Midbrain (tissue), 1 donor: ENCODE data around the gene FBRSL1.
"Not testable (repeated sequence)": the region's sequence is repeated elsewhere in the genome, so short reads cannot be mapped to it uniquely, and the experiment has no call there.

ENCODE experiments used
- DNase-seq: peaks from one replicate; lab custom pipeline; 2025; lab: John Stamatoyannopoulos, UW

The FBRSL1 gene

DNA sequence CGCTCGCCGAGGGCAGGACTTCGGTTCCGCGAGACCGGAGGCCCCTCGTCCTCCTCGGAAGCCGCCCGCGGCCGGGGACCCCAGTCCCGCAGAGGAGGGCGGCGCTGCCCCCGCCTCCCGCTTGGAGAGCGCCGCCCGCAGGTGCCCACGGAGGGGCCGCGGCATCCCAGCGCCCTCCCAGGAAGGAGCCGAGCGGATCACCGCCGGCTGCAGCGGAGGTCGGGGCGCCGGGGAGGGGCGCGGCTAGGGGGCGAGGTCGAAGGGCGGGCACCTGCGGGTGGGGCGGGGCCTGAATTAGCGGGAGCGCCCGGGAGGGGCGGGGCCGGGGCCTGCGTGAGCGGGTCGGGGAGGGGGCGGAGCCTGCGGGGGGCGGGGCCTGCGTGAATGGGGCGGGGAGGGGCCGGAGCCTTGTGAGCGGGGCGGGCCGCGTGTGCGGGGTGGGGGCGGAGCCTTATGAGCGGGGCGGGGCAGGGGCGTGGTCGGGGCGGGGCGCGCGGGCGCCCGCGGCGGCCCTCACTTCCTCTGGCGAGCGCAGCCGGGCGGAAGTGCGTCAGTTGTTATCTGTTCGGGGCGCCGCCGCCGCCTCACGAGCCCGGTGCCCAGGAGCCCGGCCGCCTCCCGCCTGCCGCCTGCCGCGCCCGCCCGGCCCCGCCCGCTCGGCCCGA is at the start of gene FBRSL1:
TSS of gene FBRSL1 (plus strand) at position 550 of the 665 bp plus-strand sequence.
- peak; percentile 87 for DNase-seq

DNA sequence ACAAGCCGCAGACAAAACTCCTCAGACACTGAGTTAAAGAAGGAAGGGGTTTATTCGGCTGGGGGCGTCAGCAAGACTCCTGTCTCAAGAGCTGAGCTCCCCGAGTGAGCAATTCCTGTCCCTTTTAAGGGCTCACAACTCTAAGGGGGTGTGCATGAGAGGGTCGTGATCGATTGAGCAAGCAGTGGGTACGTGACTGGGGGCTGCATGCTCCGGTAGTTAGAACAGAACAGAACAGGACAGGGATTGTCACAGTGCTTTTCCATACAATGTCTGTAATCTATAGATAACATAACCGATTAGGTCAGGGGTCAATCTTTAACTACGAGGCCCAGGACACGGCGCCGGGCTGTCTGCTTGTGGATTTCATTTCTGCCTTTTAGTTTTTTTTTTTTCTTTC is 49.5 kb upstream of the FBRSL1 start:
- not testable (repeated sequence) for DNase-seq

DNA sequence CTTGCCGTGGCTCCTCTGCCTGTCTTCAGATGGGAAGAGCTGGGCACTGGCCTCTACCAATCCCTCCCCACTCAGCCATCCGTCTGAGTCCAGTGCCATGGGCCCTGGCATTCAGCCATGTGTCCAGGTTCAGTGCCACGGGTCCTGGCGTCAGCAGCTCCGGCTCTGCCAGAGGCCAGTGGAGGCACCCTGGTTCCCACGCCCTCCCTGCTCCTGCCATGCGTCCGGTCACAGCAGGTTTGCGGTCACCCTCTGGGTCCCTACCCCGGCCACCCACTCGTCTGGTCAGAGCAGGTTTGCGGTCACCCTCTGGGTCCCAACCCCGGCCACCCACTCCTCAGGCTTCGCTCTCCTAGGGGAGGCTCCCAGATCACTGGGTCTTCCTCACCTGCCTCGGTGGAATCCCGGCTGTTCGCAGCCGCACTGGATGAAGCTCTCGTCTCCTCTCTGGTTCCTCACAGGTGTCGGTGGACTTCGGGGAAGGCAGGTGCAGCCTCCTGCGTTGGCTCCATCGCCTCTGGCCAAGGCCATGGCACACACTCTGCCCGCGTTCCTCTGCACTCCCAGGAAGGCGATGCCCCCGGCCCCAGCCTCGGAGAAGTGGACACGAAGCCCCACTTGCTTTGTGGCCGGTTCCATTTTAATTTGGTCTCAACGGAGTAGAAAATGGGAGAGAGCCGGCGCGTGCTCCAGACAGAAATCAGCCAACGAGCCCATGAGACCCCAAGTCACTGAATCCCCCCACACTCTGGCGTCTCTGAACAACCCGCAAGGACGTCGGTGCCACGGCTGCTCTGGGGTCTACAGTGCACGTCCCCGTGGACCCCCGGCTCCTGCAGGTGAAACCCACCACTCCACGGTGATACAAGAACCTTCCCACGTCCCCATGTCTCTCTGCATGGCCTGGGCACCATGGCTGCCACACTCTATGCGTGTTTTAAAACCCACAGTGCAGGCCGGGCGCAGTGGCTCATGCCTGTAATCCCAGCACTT is 47.8 kb upstream of the FBRSL1 start:
- DNase-seq, result no peak

- DNase-seq, result no peak
Observed at GRCh38 chr12:132443091-132443490, 46.9 kb upstream of the FBRSL1 start.

GRCh38 chr12:132444283-132444682 is 45.7 kb upstream of the FBRSL1 start:
- DNase-seq, result no peak

- DNase-seq, result no peak
Observed at GRCh38 chr12:132444957-132445883, 44.7 kb upstream of the FBRSL1 start.

GRCh38 chr12:132445884-132446632 is 43.9 kb upstream of the FBRSL1 start:
- no peak for DNase-seq

GRCh38 chr12:132446633-132447326 is 43.2 kb upstream of the FBRSL1 start:
- DNase-seq, result no peak

DNA sequence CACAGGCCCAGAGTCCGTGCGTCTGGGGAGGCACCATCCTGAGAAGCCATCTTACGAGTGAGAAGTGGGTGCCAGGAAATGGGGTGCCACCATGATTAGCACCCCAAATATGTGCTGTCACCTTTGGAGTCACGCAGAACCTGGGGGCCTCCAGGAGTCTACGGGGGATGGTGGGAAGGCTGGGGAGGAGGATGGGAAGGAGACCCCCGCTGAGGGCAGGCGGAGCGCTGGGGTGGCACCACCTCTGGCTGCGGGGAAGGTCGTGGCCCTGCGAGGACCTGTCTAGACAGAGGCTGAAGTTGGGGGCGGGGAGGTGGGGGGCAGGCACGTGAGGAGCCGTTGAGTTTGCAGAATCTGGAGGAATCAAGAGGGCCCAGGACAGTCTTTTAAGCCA is 42.6 kb upstream of the FBRSL1 start:
- DNase-seq, result no peak

GRCh38 chr12:132447731-132448462 is 42.1 kb upstream of the FBRSL1 start:
- no peak for DNase-seq

DNA sequence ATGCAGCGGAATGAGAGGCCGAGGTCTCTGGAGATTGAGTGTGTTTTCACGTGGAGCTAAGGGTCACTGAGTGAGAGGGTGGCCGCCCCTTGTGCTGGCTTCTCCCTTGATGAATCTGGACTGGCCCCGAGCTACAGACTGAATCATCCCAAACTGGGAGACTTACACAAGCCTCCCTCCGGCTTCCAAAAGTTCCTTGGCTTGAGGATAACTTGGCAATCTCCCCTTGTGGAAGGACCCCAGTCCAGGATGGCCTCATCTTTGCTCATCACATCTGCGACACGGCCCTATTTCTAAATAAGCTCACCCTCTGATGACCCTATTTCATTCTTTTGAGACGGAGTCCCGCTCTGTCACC is 41.5 kb upstream of the FBRSL1 start:
- no peak for DNase-seq

DNA sequence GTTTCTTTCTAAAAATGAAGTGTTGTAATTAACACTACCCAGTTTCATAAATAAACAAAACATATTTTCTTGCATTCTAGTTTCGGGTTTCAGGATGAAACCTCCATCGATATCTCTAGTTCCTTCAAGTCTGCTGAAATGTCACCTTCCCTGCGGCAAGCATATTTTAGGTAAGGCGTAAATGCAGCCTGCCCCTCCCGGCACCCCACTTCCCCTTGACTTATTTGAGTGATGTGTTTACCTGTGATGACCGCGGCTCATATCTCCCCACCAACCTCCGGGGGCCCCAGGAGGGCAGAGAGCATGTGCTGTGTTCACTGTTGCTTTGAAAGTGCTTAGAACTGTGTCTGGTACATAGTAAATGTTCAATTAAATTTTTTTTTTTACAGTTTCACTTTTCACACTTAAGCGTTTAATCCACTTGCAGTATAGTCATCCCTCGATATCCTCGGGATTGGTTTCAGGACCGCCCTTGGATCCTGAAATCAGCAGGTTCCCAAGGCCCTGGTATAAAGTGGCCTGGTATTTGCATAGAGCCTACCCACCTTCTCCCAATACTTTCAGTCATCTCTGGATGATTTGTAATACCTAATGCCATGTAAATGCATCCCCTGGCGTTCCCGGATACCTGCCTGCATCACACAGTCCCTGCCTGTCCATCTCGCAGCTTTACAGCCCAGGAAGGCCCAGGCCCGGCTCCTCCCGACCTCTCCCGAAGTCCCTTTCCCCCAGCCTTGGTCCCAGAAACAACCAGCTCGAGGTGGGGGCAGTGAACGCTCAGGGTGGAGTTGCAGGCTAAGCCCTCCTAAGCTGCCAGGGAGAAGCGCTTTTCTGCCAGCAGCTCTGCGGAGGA is 40.2 kb upstream of the FBRSL1 start:
- DNase-seq, result no peak

DNA sequence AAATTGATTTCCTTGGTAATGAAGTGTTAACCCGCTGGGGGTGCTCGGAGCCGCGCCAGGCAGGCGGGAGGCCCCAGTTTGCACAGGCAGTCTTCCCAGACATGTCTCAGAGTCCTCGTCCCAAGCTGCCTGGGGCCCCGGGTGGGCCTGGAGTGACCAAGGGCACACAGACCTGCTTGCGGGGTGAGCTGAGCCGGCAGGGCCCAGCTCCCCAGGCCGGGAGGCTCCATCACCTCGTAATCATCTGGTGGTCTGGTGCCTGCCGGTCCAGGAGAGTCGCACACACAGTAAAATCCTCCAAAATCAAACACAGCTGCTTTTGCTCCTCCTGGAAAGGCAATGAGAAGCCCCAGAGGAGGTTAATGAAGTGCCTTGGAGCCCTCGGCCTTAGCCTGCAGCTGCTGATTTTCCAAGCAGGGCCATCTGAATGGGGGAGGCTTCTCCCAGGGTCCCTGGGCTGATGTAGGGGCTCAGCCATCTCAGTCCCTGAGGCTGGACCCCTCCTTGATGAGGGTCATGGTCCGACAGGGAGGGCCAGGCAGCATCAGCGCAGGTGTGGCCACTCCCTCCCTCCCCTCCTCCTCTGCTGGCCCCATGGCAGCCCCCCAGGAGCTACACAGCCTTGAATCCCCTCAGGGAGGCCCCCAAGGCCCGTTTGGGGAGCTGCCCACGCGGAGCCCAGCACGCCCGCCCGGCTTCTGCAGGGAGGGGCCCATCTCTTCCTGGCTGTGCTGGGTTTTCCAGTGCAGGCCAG is 39.4 kb upstream of the FBRSL1 start:
- no peak for DNase-seq

- DNase-seq, result no peak
Observed at GRCh38 chr12:132451172-132451835, 38.6 kb upstream of the FBRSL1 start.

DNA sequence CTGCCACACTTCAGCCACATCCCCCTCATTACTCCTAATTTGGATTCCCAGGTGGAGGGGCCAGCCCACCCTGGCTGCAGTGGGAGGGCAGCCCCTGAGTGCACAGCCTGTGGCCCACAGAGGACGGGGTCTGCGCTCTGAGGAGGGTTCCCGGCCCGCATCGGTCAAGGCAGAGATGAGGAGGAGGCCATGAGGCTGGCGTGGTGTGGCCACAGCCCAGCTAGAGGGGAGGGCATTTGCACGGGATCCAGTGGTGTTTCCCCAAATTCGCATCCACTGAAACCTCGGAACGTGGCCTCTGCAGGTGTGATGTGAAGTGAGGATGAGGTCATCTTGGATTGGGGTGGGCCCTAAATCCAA is 38.1 kb upstream of the FBRSL1 start:
- no peak for DNase-seq

GRCh38 chr12:132452596-132453350 is 37.2 kb upstream of the FBRSL1 start:
- no peak for DNase-seq
